Liver (tissue), 9 donors: Measurements from ENCODE around the gene IFI27. TPM values are rescaled to one million over a fixed set of nuclear protein-coding genes. Genes with fewer than 3 reads are reported as not detected.

Experiments
- DNase-seq: peaks from one replicate; pipeline ENCODE4 v3.0.0-alpha.2; 2017; ENCODE audit warnings: low spot score
- H3K27ac ChIP-seq, 2 donors: one replicate each; pipeline ENCODE4 v1.7.0; 2013; ENCODE audit warnings: inconsistent platforms in 2 of 2, low read length in 2 of 2, control low read depth in 1 of 2, low read depth in 1 of 2, mild to moderate bottlenecking in 1 of 2
- H3K27me3 ChIP-seq, 4 donors: one replicate each; pipeline versions ENCODE4 v1.6.1 to v1.7.0; 2013; ENCODE audit warnings: low read length in 3 of 4, inconsistent platforms in 1 of 4, mild to moderate bottlenecking in 1 of 4, moderate library complexity in 1 of 4; ENCODE audit not compliant: control insufficient read depth in 4 of 4, insufficient read depth in 4 of 4
- H3K36me3 ChIP-seq, 4 donors: one replicate each; pipeline versions ENCODE4 v1.6.1 to v1.7.0; 2013; ENCODE audit warnings: low read length in 3 of 4, mild to moderate bottlenecking in 3 of 4, low read depth in 1 of 4, moderate library complexity in 1 of 4; ENCODE audit not compliant: control insufficient read depth in 4 of 4, insufficient read depth in 3 of 4
- H3K4me1 ChIP-seq, 4 donors: one replicate each; pipeline versions ENCODE4 v1.6.1 to v1.7.0; 2013; ENCODE audit warnings: low read length in 3 of 4, mild to moderate bottlenecking in 3 of 4, moderate library complexity in 1 of 4; ENCODE audit not compliant: control insufficient read depth in 4 of 4, insufficient read depth in 4 of 4
- H3K4me3 ChIP-seq, 3 donors: one replicate each; pipeline versions ENCODE4 v1.6.1 to v1.7.0; 2013; ENCODE audit warnings: low read length in 3 of 3, control low read depth in 1 of 3, low read depth in 1 of 3, mild to moderate bottlenecking in 1 of 3
- H3K9ac ChIP-seq, 2 donors: one replicate each; pipeline ENCODE4 v1.7.0; 2013; ENCODE audit warnings: low read length in 2 of 2, mild to moderate bottlenecking in 2 of 2, moderate library complexity in 2 of 2, control low read depth in 1 of 2, low read depth in 1 of 2
- H3K9me3 ChIP-seq, 4 donors: one replicate each; pipeline versions ENCODE4 v1.6.1 to v1.7.0; 2013; ENCODE audit warnings: low read length in 3 of 4; ENCODE audit not compliant: control insufficient read depth in 4 of 4
- EGR1 ChIP-seq, 2 donors: IDR thresholded peaks; 2 replicates each; pipeline ENCODE4 v1.6.1; 2016 to 2018; ENCODE audit warnings: antibody characterized with exemption in 2 of 2, low read depth in 2 of 2
- FOXA1 ChIP-seq: IDR thresholded peaks from 2 replicates; pipeline ENCODE4 v1.6.1; 2016; ENCODE audit warnings: antibody characterized with exemption
- FOXA2 ChIP-seq: IDR thresholded peaks from 2 replicates; pipeline ENCODE4 v1.6.1; 2016; ENCODE audit warnings: antibody characterized with exemption
- GABPA ChIP-seq, 2 donors: IDR thresholded peaks in 1 of 2; conservative IDR thresholded peaks in 1 of 2; 2 replicates each; pipeline ENCODE4 v1.6.1; 2016; ENCODE audit warnings: antibody characterized with exemption in 2 of 2, mild to moderate bottlenecking in 1 of 2, moderate library complexity in 1 of 2
- HNF4A ChIP-seq, 2 donors: conservative IDR thresholded peaks; 2 replicates each; pipeline ENCODE4 v1.6.1; 2016; ENCODE audit warnings: antibody characterized with exemption in 2 of 2, mild to moderate bottlenecking in 2 of 2
- HNF4G ChIP-seq: IDR thresholded peaks from 2 replicates; pipeline ENCODE4 v1.6.1; 2016; ENCODE audit warnings: antibody characterized with exemption
- JUND ChIP-seq, 2 donors: IDR thresholded peaks; 2 replicates each; pipeline ENCODE4 v1.6.1; 2016; ENCODE audit warnings: antibody characterized with exemption in 2 of 2
- NR2F2 ChIP-seq: IDR thresholded peaks from 2 replicates; pipeline ENCODE4 v1.6.1; 2016; ENCODE audit warnings: antibody characterized with exemption
- RAD21 ChIP-seq, 2 donors: IDR thresholded peaks; 2 replicates each; pipeline ENCODE4 v1.6.1; 2016; ENCODE audit warnings: antibody characterized with exemption in 2 of 2, mild to moderate bottlenecking in 2 of 2
- RXRA ChIP-seq, 2 donors: IDR thresholded peaks; 2 replicates each; pipeline ENCODE4 v1.6.1; 2017 to 2018; ENCODE audit warnings: antibody characterized with exemption in 2 of 2, mild to moderate bottlenecking in 1 of 2
- SP1 ChIP-seq: IDR thresholded peaks from 2 replicates; pipeline ENCODE4 v1.6.1; 2018; ENCODE audit warnings: antibody characterized with exemption, mild to moderate bottlenecking
- TAF1 ChIP-seq: conservative IDR thresholded peaks from 2 replicates; pipeline ENCODE4 v1.6.1; 2016; ENCODE audit warnings: antibody characterized with exemption, mild to moderate bottlenecking
- YY1 ChIP-seq: IDR thresholded peaks from 2 replicates; pipeline ENCODE4 v1.6.1; 2016; ENCODE audit warnings: antibody characterized with exemption, mild to moderate bottlenecking
- WGBS: extraction: QIAGEN DNeasy Blood & Tissue Kit; methylation state at CpG from one replicate; pipeline ENCODE4 v1.1.7; 2013; 5-methylcytosine and 5-hydroxymethylcytosine counted together
- polyA plus RNA-seq, 2 donors: library from polyadenylated mRNA; stranded (reverse) in 1 of 2; unstranded in 1 of 2; fragments of 200-250 nt in 1 of 2; fragments of >200 nt in 1 of 2; fragmentation: Nextera tagmentation in 1 of 2; extraction: Ambion mirVana in 1 of 2; gene quantifications; one replicate each; pipeline versions ENCODE4 v1.2.1 to v1.2.3, GENCODE V29; 2013 to 2015
- total RNA-seq, 2 donors: library from RNA; depleted of rRNA; stranded (reverse); fragments of >200 nt; gene quantifications; one replicate each; pipeline ENCODE4 v1.2.3, GENCODE V29; 2014
- TF ChIP-seq, protein P1 (sequence below): IDR thresholded peaks from 2 replicates; pipeline ENCODE4 v1.6.1; 2016; ENCODE audit warnings: antibody characterized with exemption
- TF ChIP-seq, protein P2 (sequence below): fragments of 150-350 bp; IDR thresholded peaks from 2 replicates; pipeline ENCODE4 v1.5.1; 2017; ENCODE audit warnings: improper control_type of control experiment, low read depth, low read length; ENCODE audit not compliant: missing input control
- TF ChIP-seq, protein P3 (sequence below): IDR thresholded peaks from 2 replicates; pipeline ENCODE4 v1.6.1; 2016; ENCODE audit warnings: antibody characterized with exemption
- TF ChIP-seq, protein P4 (sequence below): IDR thresholded peaks from 2 replicates; pipeline ENCODE4 v1.6.1; 2016; ENCODE audit warnings: antibody characterized with exemption
- TF ChIP-seq, protein P5 (sequence below): IDR thresholded peaks from 2 replicates; pipeline ENCODE4 v1.6.1; 2016; ENCODE audit warnings: antibody characterized with exemption, mild to moderate bottlenecking
- donor health status: healthy.
- donor health status: healthy.
- donor health status: healthy.
- donor health status: healthy.
- donor health status: healthy.

IFI27 gene
- total and polyA plus RNA-seq, 4 donors, result 12.7 to 170 (median 42.2) TPM

DNA sequence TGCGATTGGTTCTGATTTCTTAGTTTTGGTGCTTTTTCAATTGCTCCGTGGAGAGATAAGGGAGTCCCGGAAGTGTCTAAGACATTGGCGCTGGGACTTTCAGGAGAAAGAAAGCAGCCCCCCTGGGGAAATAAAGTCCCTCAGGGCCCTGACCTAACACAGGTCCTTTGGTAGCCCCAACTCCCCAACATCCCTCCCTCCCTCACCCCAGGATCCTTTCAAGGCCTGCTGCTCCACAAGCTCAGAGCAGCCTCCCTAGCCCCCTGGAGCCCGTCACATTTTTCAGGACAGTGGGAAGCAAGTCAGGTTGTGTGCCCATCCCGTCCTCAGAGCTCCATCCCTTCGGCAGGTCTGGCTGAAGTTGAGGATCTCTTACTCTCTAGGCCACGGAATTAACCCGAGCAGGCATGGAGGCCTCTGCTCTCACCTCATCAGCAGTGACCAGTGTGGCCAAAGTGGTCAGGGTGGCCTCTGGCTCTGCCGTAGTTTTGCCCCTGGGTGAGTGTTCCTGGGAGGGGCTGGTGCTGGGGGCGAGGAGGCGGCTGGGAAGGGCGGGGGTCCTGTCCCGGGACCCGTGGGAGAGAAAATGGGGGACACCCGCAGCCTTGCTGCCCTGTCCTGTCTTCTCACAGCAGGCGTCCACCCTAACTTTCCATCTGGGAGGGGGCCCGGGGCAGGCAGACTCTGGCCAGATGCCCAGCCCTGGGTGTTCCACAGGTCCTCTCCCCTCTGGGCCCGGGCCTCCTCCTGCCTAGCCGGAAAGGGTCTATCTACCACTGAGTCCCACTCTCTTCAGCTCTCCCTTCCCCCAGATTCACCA, 950 bp downstream of the IFI27 start:
- no peaks in the 10 kb centered on the region for H3K27me3 ChIP-seq
- WGBS, result 72% methylated on average over 20 of the region's 20 CpGs
- H3K4me1 ChIP-seq, result peaks cover 0 to 9% (median 3%) of the 10 kb centered on the region in 4 donors
- peak overlapping the region in 1 of 2 donors; percentile 55 for H3K27ac ChIP-seq
- no peaks in the 10 kb centered on the region for H3K36me3 ChIP-seq
- peak; percentile 19 for DNase-seq
- TF ChIP-seq RXRA (IDR thresholded peaks at IDR 0.05) (no peak), JUND (IDR thresholded peaks at IDR 0.05) (no peak), HNF4G (no peak), FOXA1 (no peak)
- peak overlapping the region in 2 of 3 donors; percentile 8 to 18 for H3K4me3 ChIP-seq
- H3K9ac ChIP-seq, result no peak overlapping the region
- H3K9me3 ChIP-seq, result no peaks in the 10 kb centered on the region

DNA sequence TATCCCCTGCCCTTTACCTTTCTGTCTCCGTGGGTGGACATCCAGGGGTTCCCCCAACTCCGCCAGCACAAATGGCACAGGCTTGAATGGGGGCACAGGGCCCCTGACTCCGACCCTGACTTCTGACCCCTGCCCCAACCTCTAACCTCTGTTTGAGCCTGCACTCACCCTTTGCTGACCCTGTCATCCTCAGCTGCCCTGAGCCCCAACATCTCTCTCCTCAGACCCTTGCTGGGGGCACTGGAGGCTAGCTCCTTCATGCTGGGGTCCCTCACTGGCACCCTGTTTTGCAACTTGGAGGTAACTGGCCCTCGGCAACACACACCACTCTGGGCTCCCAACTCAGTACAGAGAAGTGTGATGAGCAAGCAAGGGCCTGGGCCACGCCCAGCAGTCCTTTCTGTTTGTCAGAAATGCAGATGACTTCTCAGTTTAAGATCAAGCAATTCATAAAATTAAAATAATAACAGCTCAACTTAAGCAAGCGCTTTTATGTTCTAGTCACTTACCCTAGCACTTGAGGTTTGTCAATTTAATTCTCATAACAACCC, 2.1 kb downstream of the IFI27 start:
- no peak overlapping the region for H3K27ac ChIP-seq
- no peaks in the 10 kb centered on the region for H3K9me3 ChIP-seq
- H3K36me3 ChIP-seq, result no peaks in the 10 kb centered on the region
- no peaks in the 10 kb centered on the region for H3K27me3 ChIP-seq
- TF ChIP-seq SP1 (no peak), HNF4A (conservative IDR thresholded peaks at IDR 0.05) (no peak)
- no peak overlapping the region for H3K4me3 ChIP-seq
- WGBS, result 83% methylated on average over 6 of the region's 6 CpGs
- H3K9ac ChIP-seq, result no peak overlapping the region
- peaks cover 0 to 9% (median 3%) of the 10 kb centered on the region in 4 donors for H3K4me1 ChIP-seq
- DNase-seq, result peak; percentile 28

DNA sequence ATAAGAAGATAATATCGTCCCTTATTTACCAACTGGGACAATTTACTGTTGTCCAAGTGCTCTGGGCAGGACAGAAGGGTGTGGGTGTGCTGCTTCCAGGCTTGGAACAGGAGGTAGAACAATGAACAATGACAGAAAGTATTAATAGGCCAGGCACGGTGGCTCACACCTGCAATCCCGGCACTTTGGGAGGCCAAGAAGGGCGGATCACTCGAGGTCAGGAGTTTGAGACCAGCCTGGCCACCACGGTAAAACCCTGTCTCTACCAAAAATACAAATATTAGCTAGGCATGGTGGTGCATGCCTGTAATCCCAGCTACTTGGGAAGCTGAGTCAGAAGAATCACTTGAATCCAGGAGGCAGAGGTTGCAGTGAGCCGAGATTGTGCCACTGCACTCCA, 2.5 kb downstream of the IFI27 start:
- TF ChIP-seq NR2F2 (no peak), FOXA2 (no peak), GABPA (IDR thresholded peaks at IDR 0.05 in 1 of 2, conservative IDR thresholded peaks at IDR 0.05 in 1 of 2) (no peak), EGR1 (IDR thresholded peaks at IDR 0.05; ENCODE audit: low read depth in 2 of 2) (no peak), TAF1 (no peak), YY1 (no peak), FOXA1 (no peak), RXRA (IDR thresholded peaks at IDR 0.05) (no peak), SP1 (no peak), HNF4G (no peak), RAD21 (IDR thresholded peaks at IDR 0.05) (no peak), HNF4A (conservative IDR thresholded peaks at IDR 0.05) (no peak), JUND (IDR thresholded peaks at IDR 0.05) (no peak)
- TF ChIP-seq, protein P1, sequence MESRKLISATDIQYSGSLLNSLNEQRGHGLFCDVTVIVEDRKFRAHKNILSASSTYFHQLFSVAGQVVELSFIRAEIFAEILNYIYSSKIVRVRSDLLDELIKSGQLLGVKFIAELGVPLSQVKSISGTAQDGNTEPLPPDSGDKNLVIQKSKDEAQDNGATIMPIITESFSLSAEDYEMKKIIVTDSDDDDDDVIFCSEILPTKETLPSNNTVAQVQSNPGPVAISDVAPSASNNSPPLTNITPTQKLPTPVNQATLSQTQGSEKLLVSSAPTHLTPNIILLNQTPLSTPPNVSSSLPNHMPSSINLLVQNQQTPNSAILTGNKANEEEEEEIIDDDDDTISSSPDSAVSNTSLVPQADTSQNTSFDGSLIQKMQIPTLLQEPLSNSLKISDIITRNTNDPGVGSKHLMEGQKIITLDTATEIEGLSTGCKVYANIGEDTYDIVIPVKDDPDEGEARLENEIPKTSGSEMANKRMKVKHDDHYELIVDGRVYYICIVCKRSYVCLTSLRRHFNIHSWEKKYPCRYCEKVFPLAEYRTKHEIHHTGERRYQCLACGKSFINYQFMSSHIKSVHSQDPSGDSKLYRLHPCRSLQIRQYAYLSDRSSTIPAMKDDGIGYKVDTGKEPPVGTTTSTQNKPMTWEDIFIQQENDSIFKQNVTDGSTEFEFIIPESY, result no peak
- TF ChIP-seq, protein P2, sequence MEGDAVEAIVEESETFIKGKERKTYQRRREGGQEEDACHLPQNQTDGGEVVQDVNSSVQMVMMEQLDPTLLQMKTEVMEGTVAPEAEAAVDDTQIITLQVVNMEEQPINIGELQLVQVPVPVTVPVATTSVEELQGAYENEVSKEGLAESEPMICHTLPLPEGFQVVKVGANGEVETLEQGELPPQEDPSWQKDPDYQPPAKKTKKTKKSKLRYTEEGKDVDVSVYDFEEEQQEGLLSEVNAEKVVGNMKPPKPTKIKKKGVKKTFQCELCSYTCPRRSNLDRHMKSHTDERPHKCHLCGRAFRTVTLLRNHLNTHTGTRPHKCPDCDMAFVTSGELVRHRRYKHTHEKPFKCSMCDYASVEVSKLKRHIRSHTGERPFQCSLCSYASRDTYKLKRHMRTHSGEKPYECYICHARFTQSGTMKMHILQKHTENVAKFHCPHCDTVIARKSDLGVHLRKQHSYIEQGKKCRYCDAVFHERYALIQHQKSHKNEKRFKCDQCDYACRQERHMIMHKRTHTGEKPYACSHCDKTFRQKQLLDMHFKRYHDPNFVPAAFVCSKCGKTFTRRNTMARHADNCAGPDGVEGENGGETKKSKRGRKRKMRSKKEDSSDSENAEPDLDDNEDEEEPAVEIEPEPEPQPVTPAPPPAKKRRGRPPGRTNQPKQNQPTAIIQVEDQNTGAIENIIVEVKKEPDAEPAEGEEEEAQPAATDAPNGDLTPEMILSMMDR, result no peak
- TF ChIP-seq, protein P3, sequence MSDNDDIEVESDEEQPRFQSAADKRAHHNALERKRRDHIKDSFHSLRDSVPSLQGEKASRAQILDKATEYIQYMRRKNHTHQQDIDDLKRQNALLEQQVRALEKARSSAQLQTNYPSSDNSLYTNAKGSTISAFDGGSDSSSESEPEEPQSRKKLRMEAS, result no peak
- TF ChIP-seq, protein P4, sequence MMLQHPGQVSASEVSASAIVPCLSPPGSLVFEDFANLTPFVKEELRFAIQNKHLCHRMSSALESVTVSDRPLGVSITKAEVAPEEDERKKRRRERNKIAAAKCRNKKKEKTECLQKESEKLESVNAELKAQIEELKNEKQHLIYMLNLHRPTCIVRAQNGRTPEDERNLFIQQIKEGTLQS, result no peak
- TF ChIP-seq, protein P5, sequence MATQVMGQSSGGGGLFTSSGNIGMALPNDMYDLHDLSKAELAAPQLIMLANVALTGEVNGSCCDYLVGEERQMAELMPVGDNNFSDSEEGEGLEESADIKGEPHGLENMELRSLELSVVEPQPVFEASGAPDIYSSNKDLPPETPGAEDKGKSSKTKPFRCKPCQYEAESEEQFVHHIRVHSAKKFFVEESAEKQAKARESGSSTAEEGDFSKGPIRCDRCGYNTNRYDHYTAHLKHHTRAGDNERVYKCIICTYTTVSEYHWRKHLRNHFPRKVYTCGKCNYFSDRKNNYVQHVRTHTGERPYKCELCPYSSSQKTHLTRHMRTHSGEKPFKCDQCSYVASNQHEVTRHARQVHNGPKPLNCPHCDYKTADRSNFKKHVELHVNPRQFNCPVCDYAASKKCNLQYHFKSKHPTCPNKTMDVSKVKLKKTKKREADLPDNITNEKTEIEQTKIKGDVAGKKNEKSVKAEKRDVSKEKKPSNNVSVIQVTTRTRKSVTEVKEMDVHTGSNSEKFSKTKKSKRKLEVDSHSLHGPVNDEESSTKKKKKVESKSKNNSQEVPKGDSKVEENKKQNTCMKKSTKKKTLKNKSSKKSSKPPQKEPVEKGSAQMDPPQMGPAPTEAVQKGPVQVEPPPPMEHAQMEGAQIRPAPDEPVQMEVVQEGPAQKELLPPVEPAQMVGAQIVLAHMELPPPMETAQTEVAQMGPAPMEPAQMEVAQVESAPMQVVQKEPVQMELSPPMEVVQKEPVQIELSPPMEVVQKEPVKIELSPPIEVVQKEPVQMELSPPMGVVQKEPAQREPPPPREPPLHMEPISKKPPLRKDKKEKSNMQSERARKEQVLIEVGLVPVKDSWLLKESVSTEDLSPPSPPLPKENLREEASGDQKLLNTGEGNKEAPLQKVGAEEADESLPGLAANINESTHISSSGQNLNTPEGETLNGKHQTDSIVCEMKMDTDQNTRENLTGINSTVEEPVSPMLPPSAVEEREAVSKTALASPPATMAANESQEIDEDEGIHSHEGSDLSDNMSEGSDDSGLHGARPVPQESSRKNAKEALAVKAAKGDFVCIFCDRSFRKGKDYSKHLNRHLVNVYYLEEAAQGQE, result no peak
- H3K36me3 ChIP-seq, result no peaks in the 10 kb centered on the region
- no peak for DNase-seq
- H3K9me3 ChIP-seq, result no peaks in the 10 kb centered on the region
- no peaks in the 10 kb centered on the region for H3K27me3 ChIP-seq
- H3K4me3 ChIP-seq, result no peak overlapping the region
- no peak overlapping the region for H3K27ac ChIP-seq
- H3K9ac ChIP-seq, result no peak overlapping the region
- H3K4me1 ChIP-seq, result peaks cover 0 to 9% (median 3%) of the 10 kb centered on the region in 4 donors
- WGBS, result 79% methylated on average over 7 of the region's 7 CpGs
